ENCODE measurements around the gene OSBPL5.

The OSBPL5 gene

GRCh38 chr11:3150726-3151125 lies 14.4 kb downstream of the OSBPL5 start:
- DNase-seq (ENCODE audit: extremely low read depth in 1 of 2, low read depth in 1 of 2): no peak

GRCh38 chr11:3149852-3150188 lies 15.3 kb downstream of the OSBPL5 start:
- no peak for DNase-seq (ENCODE audit: extremely low read depth in 1 of 2, low read depth in 1 of 2)

- DNase-seq (ENCODE audit: extremely low read depth in 1 of 2, low read depth in 1 of 2): no peak
Observed at GRCh38 chr11:3148990-3149851, 15.9 kb downstream of the OSBPL5 start.

- no peak for DNase-seq (ENCODE audit: extremely low read depth in 1 of 2, low read depth in 1 of 2)
Observed at GRCh38 chr11:3148255-3148989, 16.7 kb downstream of the OSBPL5 start.

- DNase-seq (ENCODE audit: extremely low read depth in 1 of 2, low read depth in 1 of 2): no peak
Observed at GRCh38 chr11:3147626-3148025, 17.5 kb downstream of the OSBPL5 start.

GRCh38 chr11:3147257-3147619 lies 17.9 kb downstream of the OSBPL5 start:
- no peak for DNase-seq (ENCODE audit: extremely low read depth in 1 of 2, low read depth in 1 of 2)

GRCh38 chr11:3146612-3147256 lies 18.4 kb downstream of the OSBPL5 start:
- DNase-seq (ENCODE audit: extremely low read depth in 1 of 2, low read depth in 1 of 2): no peak

GRCh38 chr11:3145206-3145520 lies 19.9 kb downstream of the OSBPL5 start:
- DNase-seq (ENCODE audit: extremely low read depth in 1 of 2, low read depth in 1 of 2): no peak

- DNase-seq (ENCODE audit: extremely low read depth in 1 of 2, low read depth in 1 of 2): no peak
Observed at GRCh38 chr11:3144296-3145205, 20.6 kb downstream of the OSBPL5 start.

- no peak for DNase-seq (ENCODE audit: extremely low read depth in 1 of 2, low read depth in 1 of 2)
Observed at GRCh38 chr11:3143136-3143880, 21.8 kb downstream of the OSBPL5 start.

GRCh38 chr11:3140291-3140603 lies 24.9 kb downstream of the OSBPL5 start:
- no peak for DNase-seq (ENCODE audit: extremely low read depth in 1 of 2, low read depth in 1 of 2)

- DNase-seq (ENCODE audit: extremely low read depth in 1 of 2, low read depth in 1 of 2): no peak
Observed at GRCh38 chr11:3139481-3140290, 25.4 kb downstream of the OSBPL5 start.

GRCh38 chr11:3139086-3139440 lies 26.0 kb downstream of the OSBPL5 start:
- no peak for DNase-seq (ENCODE audit: extremely low read depth in 1 of 2, low read depth in 1 of 2)

GRCh38 chr11:3138178-3139085 lies 26.7 kb downstream of the OSBPL5 start:
- no peak for DNase-seq (ENCODE audit: extremely low read depth in 1 of 2, low read depth in 1 of 2)

- DNase-seq (ENCODE audit: extremely low read depth in 1 of 2, low read depth in 1 of 2): no peak
Observed at GRCh38 chr11:3137486-3138177, 27.5 kb downstream of the OSBPL5 start.

GRCh38 chr11:3136546-3137455 lies 28.3 kb downstream of the OSBPL5 start:
- no peak for DNase-seq (ENCODE audit: extremely low read depth in 1 of 2, low read depth in 1 of 2)
